Tibial nerve (tissue), 4 donors: ENCODE measurements around the gene LMF2.

Experiments
- CTCF ChIP-seq, 5 experiments: fragments of 200-600 bp in 3 of 5; fragments of 450-650 bp in 2 of 5; sonication (generic) in 3 of 5; IDR thresholded peaks; one replicate each; pipeline ENCODE4 v1.5.1; 2016 to 2019; ENCODE audit warnings: antibody characterized with exemption in 5 of 5, mild to moderate bottlenecking in 3 of 5, moderate library complexity in 2 of 5
- EP300 ChIP-seq, 2 donors: sonication (generic); formaldehyde crosslinking; IDR thresholded peaks; one replicate each; pipeline ENCODE4 v1.6.1; 2017; ENCODE audit warnings: antibody characterized with exemption in 2 of 2, mild to moderate bottlenecking in 1 of 2
- POLR2A ChIP-seq, 2 donors: fragments of 450-650 bp; IDR thresholded peaks; one replicate each; pipeline ENCODE4 v1.6.1; 2017; ENCODE audit warnings: antibody characterized with exemption in 2 of 2, mild to moderate bottlenecking in 2 of 2, moderate library complexity in 2 of 2

- TF ChIP-seq CTCF (IDR thresholded peaks at IDR 0.05), result no peak
- TF ChIP-seq POLR2A (IDR thresholded peaks at IDR 0.05), result no peak
- no peak for TF ChIP-seq EP300 (IDR thresholded peaks at IDR 0.05)
Measured at GRCh38 chr22:50503475-50504145, 3.9 kb downstream of the LMF2 start.
